ENCODE results near the gene COL16A1.

COL16A1 gene

GRCh38 chr1:31663622-31664452 is 40.0 kb downstream of the COL16A1 start:
- peak; percentile 56 for DNase-seq

- no peak for DNase-seq
Observed at GRCh38 chr1:31662463-31662862, 41.4 kb downstream of the COL16A1 start.

GRCh38 chr1:31661856-31662255 is 42.0 kb downstream of the COL16A1 start:
- DNase-seq: no peak

- DNase-seq: no peak
Observed at GRCh38 chr1:31660871-31661455, 42.9 kb downstream of the COL16A1 start.

- no peak for DNase-seq
Observed at GRCh38 chr1:31659889-31660288, 43.9 kb downstream of the COL16A1 start.

GRCh38 chr1:31658721-31659120 is 45.1 kb downstream of the COL16A1 start:
- no peak for DNase-seq

- no peak for DNase-seq
Observed at GRCh38 chr1:31657972-31658510, 45.8 kb downstream of the COL16A1 start.

GRCh38 chr1:31657020-31657804 is 46.6 kb downstream of the COL16A1 start:
- no peak for DNase-seq

GRCh38 chr1:31655756-31656155 is 48.1 kb downstream of the COL16A1 start:
- no peak for DNase-seq

GRCh38 chr1:31655104-31655503 is 48.7 kb downstream of the COL16A1 start:
- no peak for DNase-seq

GRCh38 chr1:31654474-31654776 is 49.4 kb downstream of the COL16A1 start:
- no peak for DNase-seq

GRCh38 chr1:31653717-31654473 is 49.9 kb downstream of the COL16A1 start:
- no peak for DNase-seq

GRCh38 chr1:31652891-31653499 is 50.8 kb downstream of the COL16A1 start:
- DNase-seq: no peak

GRCh38 chr1:31651766-31652165 is 52.1 kb downstream of the COL16A1 start:
- DNase-seq: no peak

GRCh38 chr1:31651089-31651420 is 52.8 kb downstream of the COL16A1 start:
- DNase-seq: no peak

- DNase-seq: no peak
Observed at GRCh38 chr1:31650161-31651088, 53.4 kb downstream of the COL16A1 start.

- DNase-seq: no peak
Observed at GRCh38 chr1:31648641-31649357, 55.0 kb downstream of the COL16A1 start.

GRCh38 chr1:31648190-31648589 is 55.6 kb downstream of the COL16A1 start:
- DNase-seq: no peak

GRCh38 chr1:31647106-31647505 is 56.7 kb downstream of the COL16A1 start:
- no peak for DNase-seq

GRCh38 chr1:31646259-31646960 is 57.4 kb downstream of the COL16A1 start:
- no peak for DNase-seq
